ENCODE results near the gene CD2AP.

The CD2AP gene

GRCh38 chr6:47465117-47465516 lies 12.5 kb upstream of the CD2AP start:
- no peak for DNase-seq (ENCODE audit: extremely low read depth, low read depth)

DNA sequence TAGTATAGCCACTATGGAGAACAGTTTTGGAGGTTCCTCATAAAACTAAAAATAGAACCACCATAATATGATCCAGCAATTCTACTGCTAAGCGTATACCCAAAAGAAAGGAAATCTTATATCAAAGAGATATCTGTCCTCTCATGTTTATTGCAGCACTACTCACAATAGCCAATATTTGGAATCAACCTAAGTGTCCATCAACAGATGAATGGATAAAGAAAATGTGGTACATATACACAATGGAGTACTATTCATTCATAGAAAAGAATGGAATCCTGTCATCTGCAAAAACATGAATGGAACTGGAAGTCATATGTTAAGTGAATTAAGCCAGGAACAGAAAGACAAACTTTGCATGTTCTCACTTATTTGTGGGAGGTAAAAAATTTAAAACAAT lies 5.7 kb upstream of the CD2AP start:
- TF ChIP-seq CTCF (IDR thresholded peaks at IDR 0.05; ENCODE audit: low read depth, low read length) = no peak
- DNase-seq (ENCODE audit: extremely low read depth, low read depth) = no peak

More at GRCh38 chr6:47465117-47465516, 12.5 kb upstream of the CD2AP start:
- no peak for TF ChIP-seq CTCF (IDR thresholded peaks at IDR 0.05; ENCODE audit: low read depth, low read length)

GRCh38 chr6:47473791-47474346 lies 3.7 kb upstream of the CD2AP start:
- no peak for DNase-seq (ENCODE audit: extremely low read depth, low read depth)
- no peak for TF ChIP-seq CTCF (IDR thresholded peaks at IDR 0.05; ENCODE audit: low read depth, low read length)

DNA sequence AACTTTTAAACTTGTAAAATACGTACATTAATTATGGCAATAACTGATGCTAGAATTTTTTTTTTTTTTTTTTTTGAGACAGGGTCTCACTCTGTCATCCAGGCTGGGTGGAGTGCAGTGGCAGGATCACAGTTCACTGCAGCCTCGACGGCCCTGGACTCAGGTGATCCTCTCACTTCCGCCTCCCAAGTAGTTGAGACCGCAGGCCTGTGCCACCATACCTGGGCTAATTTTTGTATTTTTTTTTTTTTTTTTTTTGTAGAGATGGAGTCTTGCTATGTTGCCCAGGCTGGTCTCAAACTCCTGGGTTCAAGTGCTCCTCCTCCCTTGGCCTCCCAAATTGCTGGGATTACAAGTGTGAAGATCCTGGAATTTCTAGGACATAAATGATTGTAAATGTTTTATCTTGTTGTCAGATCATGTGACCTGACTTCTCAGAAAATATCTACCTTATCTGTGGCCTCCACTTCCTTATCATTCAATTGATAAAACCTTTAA lies 2.2 kb upstream of the CD2AP start:
- TF ChIP-seq CTCF (IDR thresholded peaks at IDR 0.05; ENCODE audit: low read depth, low read length) = no peak
- DNase-seq (ENCODE audit: extremely low read depth, low read depth) = no peak

DNA sequence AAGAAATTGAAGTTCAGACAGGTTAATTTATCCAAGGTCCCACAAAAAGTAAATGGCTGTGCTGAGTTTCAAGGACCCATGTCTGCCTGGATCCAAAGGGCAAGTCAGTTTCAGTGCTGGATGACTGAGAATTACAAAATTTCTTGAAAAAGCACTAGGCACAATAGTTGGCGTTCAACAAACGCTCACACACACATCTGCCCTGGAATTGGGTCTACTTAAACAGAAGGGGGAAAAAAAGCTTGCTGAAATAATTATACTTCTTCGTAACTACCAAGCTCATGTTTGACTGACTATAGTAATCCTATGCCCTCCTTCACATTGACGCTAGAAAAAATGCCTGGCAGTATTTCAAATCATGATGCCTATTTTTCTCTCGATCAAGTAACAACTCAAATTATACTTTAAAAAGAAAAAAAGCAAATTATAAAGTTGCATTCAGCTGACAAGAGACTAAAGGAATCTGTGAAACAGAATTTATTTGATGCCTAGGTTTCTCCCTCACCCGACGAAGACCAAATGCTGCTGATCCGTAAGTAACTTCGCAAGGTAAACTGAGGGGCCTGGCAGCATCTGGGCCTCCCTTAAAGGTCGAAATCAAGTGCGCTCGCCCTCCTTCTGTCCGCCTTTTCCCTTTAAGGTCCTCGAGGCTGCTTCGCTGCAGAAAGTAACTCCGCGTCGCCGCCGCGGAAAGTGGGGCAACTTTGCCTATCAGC lies 650 bp upstream of the CD2AP start:
- no peak for DNase-seq (ENCODE audit: extremely low read depth, low read depth)
- no peak for TF ChIP-seq CTCF (IDR thresholded peaks at IDR 0.05; ENCODE audit: low read depth, low read length)

GRCh38 chr6:47478233-47479139 lies 897 bp downstream of the CD2AP start:
- TF ChIP-seq CTCF (IDR thresholded peaks at IDR 0.05; ENCODE audit: low read depth, low read length) = no peak
- no peak for DNase-seq (ENCODE audit: extremely low read depth, low read depth)

- no peak for DNase-seq (ENCODE audit: extremely low read depth, low read depth)
- TF ChIP-seq CTCF (IDR thresholded peaks at IDR 0.05; ENCODE audit: low read depth, low read length) = no peak
Measured at GRCh38 chr6:47479140-47479508, 1.5 kb downstream of the CD2AP start.

Measured in AG09319 (cell line).